HepG2 (cell line): ENCODE measurements around the gene MLNR. TPM values are rescaled to one million over a fixed set of nuclear protein-coding genes. Genes with fewer than 3 reads are reported as not detected.

Source experiments
- ADNP ChIP-seq: sonication (generic); formaldehyde crosslinking; IDR thresholded peaks from 2 replicates; pipeline ENCODE4 v1.4.0; 2020; ENCODE audit warnings: missing genetic modification reagents
- CBX1 ChIP-seq: IDR thresholded peaks from one replicate; pipeline ENCODE4 v1.6.1; 2016; ENCODE audit warnings: antibody characterized with exemption, low read depth
- CBX5 ChIP-seq: sonication (generic); formaldehyde crosslinking; IDR thresholded peaks from 2 replicates; pipeline ENCODE4 v1.4.0; 2020; ENCODE audit warnings: missing genetic modification reagents, borderline replicate concordance
- ELF3 ChIP-seq: IDR thresholded peaks from 2 replicates; pipeline ENCODE4 v1.6.1; 2016; ENCODE audit warnings: missing genetic modification reagents, missing compliant biosample characterization
- ETV5 ChIP-seq: IDR thresholded peaks from 2 replicates; pipeline ENCODE4 v1.6.1; 2018; ENCODE audit warnings: missing biosample characterization, missing genetic modification reagents, inconsistent platforms, borderline replicate concordance
- HMGA1 ChIP-seq: sonication (generic); formaldehyde crosslinking; conservative IDR thresholded peaks from 2 replicates; pipeline ENCODE4 v1.4.0; 2020; ENCODE audit warnings: missing genetic modification reagents
- HOXD1 ChIP-seq: sonication (generic); formaldehyde crosslinking; IDR thresholded peaks from 2 replicates; pipeline ENCODE4 v1.5.0; 2020; ENCODE audit warnings: missing genetic modification reagents
- IRF2 ChIP-seq: IDR thresholded peaks from 2 replicates; pipeline ENCODE4 v1.6.1; 2018; ENCODE audit warnings: missing genetic modification reagents, missing compliant biosample characterization
- ISX ChIP-seq: sonication (generic); formaldehyde crosslinking; conservative IDR thresholded peaks from 2 replicates; pipeline ENCODE4 v1.5.0; 2020; ENCODE audit warnings: missing genetic modification reagents
- KAT7 ChIP-seq: IDR thresholded peaks from 2 replicates; pipeline ENCODE4 v1.6.1; 2018; ENCODE audit warnings: borderline replicate concordance, missing compliant biosample characterization
- NCOR1 ChIP-seq: fragments of 200-600 bp; sonication (generic); IDR thresholded peaks from 2 replicates; pipeline ENCODE4 v1.7.0; 2017; ENCODE audit warnings: antibody characterized with exemption, low read length, borderline replicate concordance
- NFRKB ChIP-seq: fragments of 450-650 bp; IDR thresholded peaks from 2 replicates; pipeline ENCODE4 v1.6.1; 2017
- NR1H2 ChIP-seq: sonication (generic); formaldehyde crosslinking; IDR thresholded peaks from 2 replicates; pipeline ENCODE4 v1.8.1; 2022; ENCODE audit warnings: low read depth, missing genetic modification reagents, borderline replicate concordance
- PHF20 ChIP-seq: sonication (generic); formaldehyde crosslinking; IDR thresholded peaks from 2 replicates; pipeline ENCODE4 v1.5.0; 2020; ENCODE audit warnings: mild to moderate bottlenecking, missing genetic modification reagents
- POLR2G ChIP-seq: fragments of 200-400 bp; formaldehyde crosslinking; IDR thresholded peaks from 2 replicates; pipeline ENCODE4 v1.6.1; 2018; ENCODE audit warnings: mild to moderate bottlenecking, low read depth, low read length, moderate library complexity
- RARA ChIP-seq: IDR thresholded peaks from 2 replicates; pipeline ENCODE4 v1.6.1; 2016; ENCODE audit warnings: missing genetic modification reagents, missing compliant biosample characterization
- RBAK ChIP-seq: sonication (generic); formaldehyde crosslinking; IDR thresholded peaks from 2 replicates; pipeline ENCODE4 v1.5.1; 2020; ENCODE audit warnings: mild to moderate bottlenecking, missing genetic modification reagents
- RXRA ChIP-seq: sonication (generic); formaldehyde crosslinking; IDR thresholded peaks from 2 replicates; pipeline ENCODE4 v1.5.1; 2020; ENCODE audit warnings: missing genetic modification reagents
- SP5 ChIP-seq: IDR thresholded peaks from 2 replicates; pipeline ENCODE4 v1.6.1; 2016; ENCODE audit warnings: low read depth, borderline replicate concordance
- TGIF2 ChIP-seq: IDR thresholded peaks from 2 replicates; pipeline ENCODE4 v1.6.1; 2016; ENCODE audit warnings: control low read depth, missing compliant biosample characterization
- THAP11 ChIP-seq: IDR thresholded peaks from 2 replicates; pipeline ENCODE4 v1.6.1; 2016; ENCODE audit warnings: missing biosample characterization, missing genetic modification reagents
- YY1 ChIP-seq: IDR thresholded peaks from 2 replicates; pipeline ENCODE4 v1.6.1; 2011; ENCODE audit warnings: low read length, low read depth, moderate library complexity, mild to moderate bottlenecking; ENCODE audit not compliant: insufficient read depth, insufficient replicate concordance
- ZBTB21 ChIP-seq: sonication (generic); formaldehyde crosslinking; IDR thresholded peaks from 2 replicates; pipeline ENCODE4 v1.4.0; 2020; ENCODE audit warnings: missing genetic modification reagents
- ZBTB37 ChIP-seq: sonication (generic); formaldehyde crosslinking; IDR thresholded peaks from 2 replicates; pipeline ENCODE4 v1.4.0; 2020; ENCODE audit warnings: mild to moderate bottlenecking, missing genetic modification reagents
- ZKSCAN5 ChIP-seq: sonication (generic); formaldehyde crosslinking; IDR thresholded peaks from 2 replicates; pipeline ENCODE4 v1.5.1; 2020; ENCODE audit warnings: mild to moderate bottlenecking, missing genetic modification reagents
- ZMAT5 ChIP-seq: sonication (generic); formaldehyde crosslinking; IDR thresholded peaks from 2 replicates; pipeline ENCODE4 v1.5.0; 2020; ENCODE audit warnings: mild to moderate bottlenecking, low read depth, missing genetic modification reagents, borderline replicate concordance
- ZNF484 ChIP-seq: sonication (generic); formaldehyde crosslinking; IDR thresholded peaks from 2 replicates; pipeline ENCODE4 v1.5.1; 2020; ENCODE audit warnings: mild to moderate bottlenecking, low read depth, missing genetic modification reagents, borderline replicate concordance
- ZNF530 ChIP-seq: sonication (generic); formaldehyde crosslinking; IDR thresholded peaks from 2 replicates; pipeline ENCODE4 v1.5.0; 2020; ENCODE audit warnings: low read depth, mild to moderate bottlenecking, missing genetic modification reagents
- ZNF644 ChIP-seq: IDR thresholded peaks from 2 replicates; pipeline ENCODE4 v1.6.1; 2016; ENCODE audit warnings: low read depth
- ZNF746 ChIP-seq: sonication (generic); formaldehyde crosslinking; IDR thresholded peaks from 2 replicates; pipeline ENCODE4 v1.8.0; 2022; ENCODE audit warnings: mild to moderate bottlenecking, missing genetic modification reagents
- ZNF841 ChIP-seq: sonication (generic); formaldehyde crosslinking; IDR thresholded peaks from 2 replicates; pipeline ENCODE4 v1.8.1; 2023; ENCODE audit warnings: missing genetic modification reagents, borderline replicate concordance
- ZNF850 ChIP-seq: sonication (generic); formaldehyde crosslinking; conservative IDR thresholded peaks from 2 replicates; pipeline ENCODE4 v1.9.0; 2021; ENCODE audit warnings: mild to moderate bottlenecking, missing genetic modification reagents
- polyA plus RNA-seq, 8 experiments: library from polyadenylated mRNA; depleted of rRNA in 3 of 8; stranded (reverse) in 7 of 8; unstranded in 1 of 8; fragments of >200 nt; fragmentation: Illumina TruSeq in 4 of 8; extraction: Trizol in 4 of 8; gene quantifications; 2 replicates each; pipeline versions ENCODE4 v1.2.1 to v1.2.3, GENCODE V29; 2011 to 2016; ENCODE audit warnings: low read depth in 4 of 8, missing spikeins in 1 of 8, mixed read lengths in 1 of 8; ENCODE audit not compliant: insufficient read depth in 1 of 8
- total RNA-seq, 5 experiments: library from RNA; depleted of rRNA; stranded (reverse); fragments of >200 nt; fragmentation: Illumina TruSeq; extraction: Trizol; gene quantifications; 2 replicates each; pipeline ENCODE4 v1.2.3, GENCODE V29; 2016; ENCODE audit warnings: low read depth in 1 of 5
- TF ChIP-seq, protein P1 (sequence below): sonication (generic); formaldehyde crosslinking; IDR thresholded peaks from 2 replicates; pipeline ENCODE4 v1.9.0; 2021; ENCODE audit warnings: missing genetic modification reagents, mild to moderate bottlenecking, borderline replicate concordance

Gene MLNR
- total and polyA plus RNA-seq, 2 of the 13 experiments (the other 11 are each of a cell fraction or from before 2014, with no cell fraction given): 0.46 TPM; not detected in 1

- TF ChIP-seq RXRA (CRISPR knock-in tag) (peak; percentile 76), ZNF746 (CRISPR knock-in tag) (no peak; the same call in 1 of the 2 replicates), SP5 (CRISPR knock-in tag) (0 out of 2 replicates have a peak, but pooled peaks have one; percentile 20), HOXD1 (CRISPR knock-in tag) (0 out of 2 replicates have a peak, but pooled peaks have one; percentile 65), IRF2 (CRISPR knock-in tag) (peak; percentile 49; the same call in 1 of the 2 replicates), HMGA1 (CRISPR knock-in tag) (no peak), ZNF644 (peak; percentile 46), POLR2G (peak; percentile 71), ZNF530 (CRISPR knock-in tag) (no peak), CBX5 (peak; percentile 53), PHF20 (CRISPR knock-in tag) (peak; percentile 74), KAT7 (CRISPR knock-in tag) (no peak), ADNP (CRISPR knock-in tag) (no peak), ZNF850 (CRISPR knock-in tag) (no peak), CBX1 (no peak), ZKSCAN5 (no peak), YY1 (peak; percentile 53), RBAK (0 out of 2 replicates have a peak, but pooled peaks have one; percentile 15), ZNF841 (no peak), ELF3 (CRISPR knock-in tag) (peak; percentile 66), RARA (CRISPR knock-in tag) (peak; percentile 68), THAP11 (peak; percentile 44; the same call in 1 of the 2 replicates), ISX (no peak), ZBTB37 (CRISPR knock-in tag) (peak; percentile 77; the same call in 1 of the 2 replicates), NCOR1 (peak; percentile 43; the same call in 1 of the 2 replicates), NR1H2 (no peak), TGIF2 (CRISPR knock-in tag) (peak; percentile 47; the same call in 1 of the 2 replicates), NFRKB (no peak), ZMAT5 (CRISPR knock-in tag) (no peak), ZNF484 (no peak), ZBTB21 (CRISPR knock-in tag) (0 out of 2 replicates have a peak, but pooled peaks have one; percentile 32), ETV5 (CRISPR knock-in tag) (peak; percentile 94)
- TF ChIP-seq, protein P1, sequence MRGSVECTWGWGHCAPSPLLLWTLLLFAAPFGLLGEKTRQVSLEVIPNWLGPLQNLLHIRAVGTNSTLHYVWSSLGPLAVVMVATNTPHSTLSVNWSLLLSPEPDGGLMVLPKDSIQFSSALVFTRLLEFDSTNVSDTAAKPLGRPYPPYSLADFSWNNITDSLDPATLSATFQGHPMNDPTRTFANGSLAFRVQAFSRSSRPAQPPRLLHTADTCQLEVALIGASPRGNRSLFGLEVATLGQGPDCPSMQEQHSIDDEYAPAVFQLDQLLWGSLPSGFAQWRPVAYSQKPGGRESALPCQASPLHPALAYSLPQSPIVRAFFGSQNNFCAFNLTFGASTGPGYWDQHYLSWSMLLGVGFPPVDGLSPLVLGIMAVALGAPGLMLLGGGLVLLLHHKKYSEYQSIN (CRISPR knock-in tag): no peak
These were observed 5.2 kb upstream of the MLNR start (continued) for GRCh38 chr13:49214917-49215376.
